WI38 (cell line): ENCODE measurements around the gene HOOK2.

Experiments
- H3K4me3 ChIP-seq: 2 replicates; pipeline ENCODE4 v1.5.1; 2011; ENCODE audit warnings: low read depth, mild to moderate bottlenecking, control low read depth, low read length
- TF ChIP-seq, protein P1 (sequence below): IDR thresholded peaks from 2 replicates; pipeline ENCODE4 v1.5.1; 2012; ENCODE audit warnings: low read depth, mild to moderate bottlenecking, control low read depth, low read length

Gene HOOK2

GRCh38 chr19:12791345-12792050 is 16.1 kb upstream of the HOOK2 start, which contains the start of gene JUNB:
Gene JUNB, plus strand, starts transcription at chr19:12791486. Its CDS starts 286 bp downstream, at chr19:12791772.
- TF ChIP-seq, protein P1, sequence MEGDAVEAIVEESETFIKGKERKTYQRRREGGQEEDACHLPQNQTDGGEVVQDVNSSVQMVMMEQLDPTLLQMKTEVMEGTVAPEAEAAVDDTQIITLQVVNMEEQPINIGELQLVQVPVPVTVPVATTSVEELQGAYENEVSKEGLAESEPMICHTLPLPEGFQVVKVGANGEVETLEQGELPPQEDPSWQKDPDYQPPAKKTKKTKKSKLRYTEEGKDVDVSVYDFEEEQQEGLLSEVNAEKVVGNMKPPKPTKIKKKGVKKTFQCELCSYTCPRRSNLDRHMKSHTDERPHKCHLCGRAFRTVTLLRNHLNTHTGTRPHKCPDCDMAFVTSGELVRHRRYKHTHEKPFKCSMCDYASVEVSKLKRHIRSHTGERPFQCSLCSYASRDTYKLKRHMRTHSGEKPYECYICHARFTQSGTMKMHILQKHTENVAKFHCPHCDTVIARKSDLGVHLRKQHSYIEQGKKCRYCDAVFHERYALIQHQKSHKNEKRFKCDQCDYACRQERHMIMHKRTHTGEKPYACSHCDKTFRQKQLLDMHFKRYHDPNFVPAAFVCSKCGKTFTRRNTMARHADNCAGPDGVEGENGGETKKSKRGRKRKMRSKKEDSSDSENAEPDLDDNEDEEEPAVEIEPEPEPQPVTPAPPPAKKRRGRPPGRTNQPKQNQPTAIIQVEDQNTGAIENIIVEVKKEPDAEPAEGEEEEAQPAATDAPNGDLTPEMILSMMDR, result no peak
- H3K4me3 ChIP-seq, result peak within 1 kb of the TSS; percentile 91

- peak overlapping the region; percentile 91 for H3K4me3 ChIP-seq
- TF ChIP-seq, protein P1, result no peak
These were observed 15.4 kb upstream of the HOOK2 start for GRCh38 chr19:12790628-12791344.

DNA sequence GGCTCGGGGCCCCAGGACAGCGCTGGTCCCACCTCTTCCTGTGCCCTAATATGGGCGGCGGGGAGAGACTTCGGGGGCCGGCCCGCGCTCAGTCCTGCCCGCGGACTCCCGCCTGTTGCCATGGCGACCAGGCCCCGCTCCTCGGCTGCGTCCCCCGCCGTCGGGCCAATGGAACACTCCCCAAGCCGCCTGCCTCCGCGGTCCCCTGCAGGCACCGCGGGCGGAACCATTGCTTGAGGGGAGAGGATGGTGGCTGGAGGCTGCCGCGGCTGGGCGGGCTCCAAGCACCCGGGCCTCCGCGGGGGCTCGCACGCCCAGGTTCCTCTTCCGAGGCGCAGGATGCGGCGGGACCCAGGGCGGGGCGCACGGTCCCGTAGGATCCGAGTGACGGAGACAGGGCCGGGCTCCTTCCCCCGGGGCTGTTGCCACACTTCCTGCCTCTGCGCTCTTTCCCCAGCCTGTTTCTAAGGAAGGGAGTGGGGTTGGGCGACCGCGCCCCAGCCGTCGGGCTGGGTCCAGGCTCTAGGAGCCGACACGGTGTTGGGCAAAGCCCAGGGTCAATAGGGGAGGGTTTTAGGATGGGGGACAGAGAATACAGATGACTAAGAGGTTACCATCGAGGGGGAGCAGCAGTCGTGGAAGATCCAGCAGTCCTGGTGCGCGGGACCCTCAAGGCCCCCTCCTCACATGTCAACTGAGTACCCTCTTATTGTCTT is 14.7 kb upstream of the HOOK2 start:
- TF ChIP-seq, protein P1, result no peak
- H3K4me3 ChIP-seq, result peak overlapping the region; percentile 91

DNA sequence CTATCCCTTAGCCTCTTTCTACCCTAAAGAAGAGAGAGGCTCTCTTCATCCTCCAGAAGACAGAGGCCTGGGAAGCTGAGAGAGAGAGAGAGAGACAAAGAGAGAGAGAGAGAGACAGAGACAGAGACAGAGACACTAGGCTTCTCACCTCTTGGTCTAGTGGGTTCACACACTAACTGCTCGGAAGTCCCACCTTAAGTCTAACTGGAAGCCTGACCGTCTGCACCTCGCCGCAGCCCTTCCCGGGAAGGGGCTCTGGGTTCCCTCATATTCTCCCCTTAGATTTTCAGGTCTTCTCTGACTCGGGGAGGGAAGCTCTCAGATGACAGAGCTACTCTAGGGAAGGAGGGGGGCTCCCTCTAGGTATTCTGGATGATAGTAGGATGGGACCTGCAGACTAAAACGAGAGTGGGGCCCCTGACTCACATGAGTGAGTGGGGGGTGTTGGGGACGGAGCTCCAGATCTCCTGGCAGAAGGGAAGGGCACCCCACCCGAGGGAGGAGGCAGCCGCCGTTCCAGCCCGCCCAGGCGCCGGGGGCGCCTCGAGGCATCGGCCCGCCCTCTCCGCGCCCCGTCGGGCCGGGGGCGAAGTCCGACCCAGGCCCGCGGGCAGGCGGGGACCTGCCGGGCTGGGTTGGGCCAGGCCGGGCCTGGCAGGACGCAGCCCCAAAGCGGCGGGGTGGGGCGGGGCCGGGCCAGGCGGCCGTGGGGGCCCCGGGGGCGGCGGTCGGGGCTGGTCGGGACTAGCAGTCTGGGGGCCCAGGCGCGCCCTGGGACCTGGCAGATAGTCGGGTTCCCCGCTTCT is 13.9 kb upstream of the HOOK2 start:
- peak overlapping the region; percentile 91 for H3K4me3 ChIP-seq
- TF ChIP-seq, protein P1, result no peak

DNA sequence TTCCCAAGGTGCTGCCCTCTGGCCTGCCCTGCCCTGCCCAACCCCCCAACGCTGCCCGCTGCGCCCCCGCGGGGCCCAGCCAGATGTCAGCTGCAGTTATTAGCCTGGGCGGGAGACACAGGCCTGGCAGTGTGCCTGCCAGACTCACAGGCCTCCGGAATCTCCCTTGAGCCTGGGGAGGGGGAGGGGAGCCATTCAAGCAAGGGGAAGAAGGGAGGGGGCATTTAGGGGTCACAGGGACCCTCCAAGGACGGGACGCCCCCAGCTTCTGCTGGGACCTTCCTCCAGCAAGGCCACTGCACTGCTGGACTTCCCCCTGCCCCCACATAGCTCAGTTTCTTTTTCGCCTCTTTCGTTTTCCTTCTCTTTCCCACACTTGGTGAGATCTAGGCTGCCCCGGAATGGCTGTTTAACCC is 13.3 kb upstream of the HOOK2 start:
- TF ChIP-seq, protein P1, result no peak
- H3K4me3 ChIP-seq, result peak overlapping the region; percentile 54

DNA sequence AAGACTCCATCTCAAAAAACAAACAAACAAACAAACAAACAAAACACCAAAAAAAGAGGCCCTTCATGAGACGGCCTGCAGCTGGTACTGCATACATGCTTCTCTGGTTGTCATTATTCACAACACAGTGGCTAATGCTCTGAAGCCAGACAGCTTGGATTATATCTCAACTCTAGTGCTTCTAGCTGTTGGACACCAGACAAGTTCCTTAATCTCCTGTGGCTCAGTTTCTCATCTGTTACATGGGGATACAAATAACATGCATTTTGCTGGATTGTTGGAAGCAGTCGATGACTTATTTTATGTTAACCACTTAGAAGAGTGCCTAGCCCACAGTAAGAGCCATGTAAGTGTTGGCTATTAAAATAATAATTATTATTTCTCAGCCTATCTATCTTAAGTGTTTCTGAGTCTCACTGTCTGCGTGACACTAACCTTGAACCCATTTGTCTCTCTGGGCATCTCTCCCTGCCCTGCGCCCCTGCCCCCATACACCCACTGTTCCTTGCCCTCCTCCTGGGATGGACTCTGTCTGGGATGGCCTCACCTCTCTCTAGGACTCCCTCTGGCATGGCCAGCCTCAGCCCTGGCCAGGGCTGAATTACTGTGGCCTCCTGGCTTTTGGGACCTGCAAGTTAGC is 12.8 kb upstream of the HOOK2 start:
- H3K4me3 ChIP-seq, result peak overlapping the region; percentile 54
- TF ChIP-seq, protein P1, result no peak
